ENCODE results near the gene YTHDC1. TPM values are rescaled to one million over a fixed set of nuclear protein-coding genes. Genes with fewer than 3 reads are reported as not detected.

Gene YTHDC1
- total RNA-seq, 1 experiment from 2014 or later, result 68.9 TPM

DNA sequence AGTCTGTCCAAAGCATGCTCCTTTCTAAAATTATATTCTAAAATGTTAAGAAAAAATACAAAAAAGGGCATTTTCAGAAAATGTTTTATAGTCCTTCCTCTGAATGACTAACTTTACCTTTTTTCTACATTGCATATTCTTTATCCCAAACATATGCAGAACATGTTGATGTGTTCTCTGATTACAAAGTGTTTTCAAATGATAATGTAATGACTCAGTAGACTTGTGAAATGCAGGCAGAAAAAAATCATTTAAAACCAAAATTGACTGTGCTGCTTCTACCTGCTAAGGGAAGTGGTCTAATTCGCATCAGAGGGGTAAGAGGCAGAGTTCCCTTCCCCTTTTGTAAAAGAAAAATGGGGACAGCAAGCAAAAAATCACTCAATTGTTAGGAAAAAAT is 22.7 kb upstream of the YTHDC1 start:
- Histone ChIP-seq H3K36me3 (ENCODE audit: control insufficient read depth in 1 of 2, insufficient read depth in 2 of 2, low read length in 2 of 2) (no peaks in the 10 kb centered on the region), H3K27ac (ENCODE audit: low read depth, low read length) (no peak overlapping the region), H4K20me1 (ENCODE audit: insufficient read depth) (no peaks in the 10 kb centered on the region), H3K4me1 (ENCODE audit: control insufficient read depth in 1 of 2, insufficient read depth in 2 of 2, low read length in 2 of 2) (peaks cover 6 to 31% of the 10 kb centered on the region in 2 experiments), H3K9ac (ENCODE audit: low read length) (no peak overlapping the region), H3K4me2 (ENCODE audit: low read length) (no peak overlapping the region), H3K9me3 (ENCODE audit: control insufficient read depth in 1 of 2, insufficient read depth in 1 of 2, low read depth in 1 of 2, low read length in 2 of 2) (no peaks in the 10 kb centered on the region), H3K4me3 (replicated peaks in 1 of 2; ENCODE audit: low read depth in 1 of 2, low read length in 2 of 2) (no peak overlapping the region), H3K27me3 (ENCODE audit: insufficient read depth, low read length) (no peaks in the 10 kb centered on the region), H2AFZ (ENCODE audit: low read depth, low read length, poor library complexity, severe bottlenecking) (no peak overlapping the region), H3K79me2 (ENCODE audit: insufficient read depth, low read length) (no peaks in the 10 kb centered on the region), H3K9me2 (ENCODE audit: insufficient read depth) (no peaks in the 10 kb centered on the region)
- ChIA-PET POLR2A (no interaction called here), RAD21 (ENCODE audit: low non-redundant PET in 1 of 2, low total read pairs in 2 of 2, uncharacterized antibody in 2 of 2, unreplicated experiment in 2 of 2) (no interaction called here), CTCF (interaction anchor here (0.7 kb wide), 1 partner anchor 101 kb away, joined by 3 read pairs; no protein-coding TSS in a partner anchor)
- intact Hi-C loops (cut with micrococcal nuclease), result loop anchor here (10.0 kb wide), 1 partner anchor 458 kb away; no protein-coding TSS in a partner anchor
- DNase-seq (ENCODE audit: low read depth, low spot score), result no peak
- ATAC-seq, result no peak
- TF ChIP-seq, protein P1, sequence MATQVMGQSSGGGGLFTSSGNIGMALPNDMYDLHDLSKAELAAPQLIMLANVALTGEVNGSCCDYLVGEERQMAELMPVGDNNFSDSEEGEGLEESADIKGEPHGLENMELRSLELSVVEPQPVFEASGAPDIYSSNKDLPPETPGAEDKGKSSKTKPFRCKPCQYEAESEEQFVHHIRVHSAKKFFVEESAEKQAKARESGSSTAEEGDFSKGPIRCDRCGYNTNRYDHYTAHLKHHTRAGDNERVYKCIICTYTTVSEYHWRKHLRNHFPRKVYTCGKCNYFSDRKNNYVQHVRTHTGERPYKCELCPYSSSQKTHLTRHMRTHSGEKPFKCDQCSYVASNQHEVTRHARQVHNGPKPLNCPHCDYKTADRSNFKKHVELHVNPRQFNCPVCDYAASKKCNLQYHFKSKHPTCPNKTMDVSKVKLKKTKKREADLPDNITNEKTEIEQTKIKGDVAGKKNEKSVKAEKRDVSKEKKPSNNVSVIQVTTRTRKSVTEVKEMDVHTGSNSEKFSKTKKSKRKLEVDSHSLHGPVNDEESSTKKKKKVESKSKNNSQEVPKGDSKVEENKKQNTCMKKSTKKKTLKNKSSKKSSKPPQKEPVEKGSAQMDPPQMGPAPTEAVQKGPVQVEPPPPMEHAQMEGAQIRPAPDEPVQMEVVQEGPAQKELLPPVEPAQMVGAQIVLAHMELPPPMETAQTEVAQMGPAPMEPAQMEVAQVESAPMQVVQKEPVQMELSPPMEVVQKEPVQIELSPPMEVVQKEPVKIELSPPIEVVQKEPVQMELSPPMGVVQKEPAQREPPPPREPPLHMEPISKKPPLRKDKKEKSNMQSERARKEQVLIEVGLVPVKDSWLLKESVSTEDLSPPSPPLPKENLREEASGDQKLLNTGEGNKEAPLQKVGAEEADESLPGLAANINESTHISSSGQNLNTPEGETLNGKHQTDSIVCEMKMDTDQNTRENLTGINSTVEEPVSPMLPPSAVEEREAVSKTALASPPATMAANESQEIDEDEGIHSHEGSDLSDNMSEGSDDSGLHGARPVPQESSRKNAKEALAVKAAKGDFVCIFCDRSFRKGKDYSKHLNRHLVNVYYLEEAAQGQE (IDR thresholded peaks at IDR 0.05; ENCODE audit: low read depth), result no peak
- TF ChIP-seq SIN3A (IDR thresholded peaks at IDR 0.05; ENCODE audit: low read depth), result no peak
- TF ChIP-seq TCF7L2 (IDR thresholded peaks at IDR 0.05; ENCODE audit: borderline replicate concordance, extremely low read depth, insufficient read depth, insufficient read length), result no peak
- no peak for TF ChIP-seq JUND (IDR thresholded peaks at IDR 0.05)
- no peak for TF ChIP-seq SRF (IDR thresholded peaks at IDR 0.05; ENCODE audit: low read depth)
- TF ChIP-seq EGR1 (IDR thresholded peaks at IDR 0.05; ENCODE audit: low read depth), result no peak
- no peak for TF ChIP-seq CEBPB (IDR thresholded peaks at IDR 0.05; ENCODE audit: low read depth)
- TF ChIP-seq POLR2AphosphoS5 (IDR thresholded peaks at IDR 0.05; ENCODE audit: low read depth, low read length), result no peak
- TF ChIP-seq, protein P2, sequence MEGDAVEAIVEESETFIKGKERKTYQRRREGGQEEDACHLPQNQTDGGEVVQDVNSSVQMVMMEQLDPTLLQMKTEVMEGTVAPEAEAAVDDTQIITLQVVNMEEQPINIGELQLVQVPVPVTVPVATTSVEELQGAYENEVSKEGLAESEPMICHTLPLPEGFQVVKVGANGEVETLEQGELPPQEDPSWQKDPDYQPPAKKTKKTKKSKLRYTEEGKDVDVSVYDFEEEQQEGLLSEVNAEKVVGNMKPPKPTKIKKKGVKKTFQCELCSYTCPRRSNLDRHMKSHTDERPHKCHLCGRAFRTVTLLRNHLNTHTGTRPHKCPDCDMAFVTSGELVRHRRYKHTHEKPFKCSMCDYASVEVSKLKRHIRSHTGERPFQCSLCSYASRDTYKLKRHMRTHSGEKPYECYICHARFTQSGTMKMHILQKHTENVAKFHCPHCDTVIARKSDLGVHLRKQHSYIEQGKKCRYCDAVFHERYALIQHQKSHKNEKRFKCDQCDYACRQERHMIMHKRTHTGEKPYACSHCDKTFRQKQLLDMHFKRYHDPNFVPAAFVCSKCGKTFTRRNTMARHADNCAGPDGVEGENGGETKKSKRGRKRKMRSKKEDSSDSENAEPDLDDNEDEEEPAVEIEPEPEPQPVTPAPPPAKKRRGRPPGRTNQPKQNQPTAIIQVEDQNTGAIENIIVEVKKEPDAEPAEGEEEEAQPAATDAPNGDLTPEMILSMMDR (IDR thresholded peaks at IDR 0.05 in 2 of 3, conservative IDR thresholded peaks at IDR 0.05 in 1 of 3; ENCODE audit: borderline replicate concordance in 1 of 3, insufficient read depth in 1 of 3, low read depth in 2 of 3, low read length in 2 of 3), result no peak
- TF ChIP-seq RAD21 (IDR thresholded peaks at IDR 0.05; ENCODE audit: low read depth), result no peak
- TF ChIP-seq MAX (IDR thresholded peaks at IDR 0.05), result no peak
- TF ChIP-seq CBX3 (IDR thresholded peaks at IDR 0.05; ENCODE audit: low read depth), result no peak
- TF ChIP-seq EZH2 (IDR thresholded peaks at IDR 0.05), result no peak
- no peak for TF ChIP-seq ZFX (IDR thresholded peaks at IDR 0.05)
- no peak for TF ChIP-seq ELF1 (IDR thresholded peaks at IDR 0.05; ENCODE audit: borderline replicate concordance, low read depth)
- TF ChIP-seq EZH2phosphoT487 (IDR thresholded peaks at IDR 0.05; ENCODE audit: borderline replicate concordance), result no peak
- no TSS peak for BruUV-seq (replicated peaks)

All from HCT116 (cell line).